ENCODE data around the gene CCDC178.
"Not testable (repeated sequence)": the region's sequence is repeated elsewhere in the genome, so short reads cannot be mapped to it uniquely, and the experiment has no call there.

Gene CCDC178

GRCh38 chr18:33440060-33441043 lies at the start of gene CCDC178:
Gene CCDC178 (minus strand): TSS chr18:33440721. CDS start chr18:33412088, 28,633 bp downstream.
- peak; percentile 32 for DNase-seq

- no peak for DNase-seq
These were observed 43.4 kb upstream of the CCDC178 start for GRCh38 chr18:33483908-33484307.

- DNase-seq: no peak
These were observed 32.0 kb upstream of the CCDC178 start for GRCh38 chr18:33472509-33472908.

GRCh38 chr18:33470216-33470615 lies 29.7 kb upstream of the CCDC178 start:
- no peak for DNase-seq

GRCh38 chr18:33469699-33470098 lies 29.2 kb upstream of the CCDC178 start:
- no peak for DNase-seq

- DNase-seq: no peak
These were observed 27.0 kb upstream of the CCDC178 start for GRCh38 chr18:33467531-33467930.

GRCh38 chr18:33466822-33467221 lies 26.3 kb upstream of the CCDC178 start:
- no peak for DNase-seq

GRCh38 chr18:33460681-33461080 lies 20.2 kb upstream of the CCDC178 start:
- no peak for DNase-seq

GRCh38 chr18:33459612-33460011 lies 19.1 kb upstream of the CCDC178 start:
- no peak for DNase-seq

- DNase-seq: no peak
These were observed 6.1 kb upstream of the CCDC178 start for GRCh38 chr18:33446604-33447003.

- DNase-seq: no peak
These were observed 4.2 kb upstream of the CCDC178 start for GRCh38 chr18:33444709-33445108.

- DNase-seq: no peak
These were observed 7.7 kb downstream of the CCDC178 start for GRCh38 chr18:33432857-33433256.

- DNase-seq: no peak
These were observed 13.0 kb downstream of the CCDC178 start for GRCh38 chr18:33427549-33427948.

GRCh38 chr18:33424266-33424946 lies 16.1 kb downstream of the CCDC178 start:
- no peak for DNase-seq

- DNase-seq: no peak
These were observed 19.3 kb downstream of the CCDC178 start for GRCh38 chr18:33421225-33421624.

GRCh38 chr18:33404244-33404873 lies 36.2 kb downstream of the CCDC178 start:
- peak; percentile 2 for DNase-seq

GRCh38 chr18:33398939-33399338 lies 41.6 kb downstream of the CCDC178 start:
- DNase-seq: not testable (repeated sequence)

- no peak for DNase-seq
These were observed 64.7 kb downstream of the CCDC178 start for GRCh38 chr18:33375829-33376228.

GRCh38 chr18:33372442-33372841 lies 68.1 kb downstream of the CCDC178 start:
- DNase-seq: no peak

- no peak for DNase-seq
These were observed 70.6 kb downstream of the CCDC178 start for GRCh38 chr18:33369711-33370449.

- no peak for DNase-seq
These were observed 83.8 kb downstream of the CCDC178 start for GRCh38 chr18:33356735-33357134.

GRCh38 chr18:33355756-33356155 lies 84.8 kb downstream of the CCDC178 start:
- DNase-seq: no peak

- DNase-seq: no peak
These were observed 85.3 kb downstream of the CCDC178 start for GRCh38 chr18:33355263-33355662.
